DOHH2 (cell line): Measurements from ENCODE around the gene ZNF329.

ENCODE experiments used
- H3F3A ChIP-seq: fragments of 200-600 bp; sonication (generic), shearing (Covaris generic); 2 replicates; pipeline ENCODE4 v1.6.0; 2016; ENCODE audit warnings: antibody characterized with exemption, mild to moderate bottlenecking; ENCODE audit not compliant: control insufficient read depth, insufficient read depth
- H3K27ac ChIP-seq: fragments of 200-600 bp; sonication (generic); 2 replicates; pipeline ENCODE4 v1.5.1; 2014; ENCODE audit warnings: low read depth, mild to moderate bottlenecking, low read length, moderate library complexity
- H3K27me3 ChIP-seq: fragments of 200-600 bp; sonication (generic); 2 replicates; pipeline ENCODE4 v1.6.1; 2014; ENCODE audit warnings: mild to moderate bottlenecking, low read length, mixed read lengths; ENCODE audit not compliant: control insufficient read depth
- H3K36me3 ChIP-seq: fragments of 200-600 bp; sonication (generic); 2 replicates; pipeline ENCODE4 v1.6.1; 2014; ENCODE audit warnings: mild to moderate bottlenecking, low read length, moderate library complexity, mixed read lengths; ENCODE audit not compliant: control insufficient read depth
- H3K4me1 ChIP-seq: fragments of 200-600 bp; sonication (generic); 2 replicates; pipeline ENCODE4 v1.6.1; 2014; ENCODE audit warnings: mild to moderate bottlenecking, low read length, mixed read lengths; ENCODE audit not compliant: control insufficient read depth
- H3K4me2 ChIP-seq: fragments of 200-600 bp; sonication (generic); 2 replicates; pipeline ENCODE4 v1.6.0; 2014; ENCODE audit warnings: mild to moderate bottlenecking, low read length, moderate library complexity
- H3K4me3 ChIP-seq: fragments of 200-600 bp; sonication (generic); 2 replicates; pipeline ENCODE4 v1.5.1; 2014; ENCODE audit warnings: mild to moderate bottlenecking, low read length, mixed read lengths
- H3K79me2 ChIP-seq: fragments of 200-600 bp; sonication (generic); 2 replicates; pipeline ENCODE4 v1.6.1; 2014; ENCODE audit warnings: mild to moderate bottlenecking, low read length, mixed read lengths; ENCODE audit not compliant: control insufficient read depth
- H3K9me2 ChIP-seq: fragments of 200-600 bp; sonication (generic); replicated peaks from 2 replicates; pipeline ENCODE4 v1.6.1; 2014; ENCODE audit warnings: mild to moderate bottlenecking, low read length, mixed read lengths; ENCODE audit not compliant: control insufficient read depth
- H3K9me3 ChIP-seq: fragments of 200-600 bp; sonication (generic); 2 replicates; pipeline ENCODE4 v1.6.1; 2014; ENCODE audit warnings: antibody characterized with exemption, low read length, mixed read lengths; ENCODE audit not compliant: control insufficient read depth, insufficient read depth
- H4K20me1 ChIP-seq: fragments of 200-600 bp; sonication (generic); 2 replicates; pipeline ENCODE4 v1.6.0; 2014; ENCODE audit warnings: low read depth, mild to moderate bottlenecking, antibody characterized with exemption, low read length, moderate library complexity; ENCODE audit not compliant: control insufficient read depth, insufficient read depth
- CTCF ChIP-seq: fragments of 200-600 bp; sonication (generic); IDR thresholded peaks from one replicate; pipeline ENCODE4 v1.5.1; 2014; ENCODE audit warnings: antibody characterized with exemption, mild to moderate bottlenecking, low read depth, low read length; ENCODE audit not compliant: poor library complexity, severe bottlenecking
- EZH2phosphoT487 ChIP-seq: fragments of 200-600 bp; sonication (generic); IDR thresholded peaks from 2 replicates; pipeline ENCODE4 v1.6.1; 2017; ENCODE audit warnings: borderline replicate concordance, mild to moderate bottlenecking, antibody characterized with exemption, low read length, moderate library complexity, mixed read lengths

ZNF329 gene

GRCh38 chr19:58170860-58171259 lies 20.3 kb upstream of the ZNF329 start:
- Histone ChIP-seq H3K4me1 (no peaks in the 10 kb centered on the region), H3K9me3 (peaks cover 34% of the 10 kb centered on the region), H3K79me2 (no peaks in the 10 kb centered on the region), H3K27me3 (no peaks in the 10 kb centered on the region), H3F3A (no peaks in the 10 kb centered on the region), H3K36me3 (no peaks in the 10 kb centered on the region), H3K4me2 (no peak overlapping the region), H3K27ac (no peak overlapping the region), H3K9me2 (no peaks in the 10 kb centered on the region), H3K4me3 (no peak overlapping the region), H4K20me1 (no peaks in the 10 kb centered on the region)
- TF ChIP-seq EZH2phosphoT487: no peak
- TF ChIP-seq CTCF: no peak

- H3K27me3 ChIP-seq: no peaks in the 10 kb centered on the region
- H3K4me2 ChIP-seq: no peak overlapping the region
- H3K9me2 ChIP-seq: no peaks in the 10 kb centered on the region
- TF ChIP-seq EZH2phosphoT487 (no peak), CTCF (no peak)
- H3K9me3 ChIP-seq: peaks cover 48% of the 10 kb centered on the region
- no peaks in the 10 kb centered on the region for H3K79me2 ChIP-seq
- H4K20me1 ChIP-seq: no peaks in the 10 kb centered on the region
- no peak overlapping the region for H3K27ac ChIP-seq
- no peaks in the 10 kb centered on the region for H3K36me3 ChIP-seq
- H3K4me3 ChIP-seq: no peak overlapping the region
- H3K4me1 ChIP-seq: no peaks in the 10 kb centered on the region
- H3F3A ChIP-seq: no peaks in the 10 kb centered on the region
Observed at GRCh38 chr19:58166708-58167280, 16.2 kb upstream of the ZNF329 start.

DNA sequence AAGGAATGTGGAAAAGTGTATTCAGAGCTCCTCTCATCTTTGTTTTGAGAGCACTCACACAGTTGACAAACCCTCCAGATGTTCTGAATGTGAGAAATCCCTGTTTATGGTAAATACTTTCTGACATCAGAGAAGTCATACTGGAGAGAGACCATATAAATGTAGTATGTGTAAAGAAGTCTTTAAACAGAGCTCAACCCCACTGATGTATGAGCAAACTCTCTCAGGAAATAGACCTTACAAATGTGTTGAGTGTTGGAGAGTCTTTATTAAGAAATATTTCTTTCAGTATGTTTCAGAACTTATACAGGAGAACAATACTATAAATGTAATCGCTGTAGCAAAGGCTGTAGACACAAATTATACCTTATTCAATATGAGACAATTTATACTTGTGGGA lies 15.7 kb upstream of the ZNF329 start:
- no peaks in the 10 kb centered on the region for H4K20me1 ChIP-seq
- no peaks in the 10 kb centered on the region for H3F3A ChIP-seq
- TF ChIP-seq CTCF: no peak
- no peak for TF ChIP-seq EZH2phosphoT487
- no peaks in the 10 kb centered on the region for H3K9me2 ChIP-seq
- H3K4me3 ChIP-seq: no peak overlapping the region
- H3K27me3 ChIP-seq: no peaks in the 10 kb centered on the region
- H3K79me2 ChIP-seq: no peaks in the 10 kb centered on the region
- no peaks in the 10 kb centered on the region for H3K36me3 ChIP-seq
- peaks cover 49% of the 10 kb centered on the region for H3K9me3 ChIP-seq
- H3K4me1 ChIP-seq: no peaks in the 10 kb centered on the region
- H3K27ac ChIP-seq: no peak overlapping the region
- H3K4me2 ChIP-seq: no peak overlapping the region
